ENCODE data around the gene ATL1.
A peak's percentile ranks its signal among the peaks of the same experiment; 100 is the strongest.
"Not testable (repeated sequence)": the region's sequence is repeated elsewhere in the genome, so short reads cannot be mapped to it uniquely, and the experiment has no call there.

Gene ATL1

GRCh38 chr14:50664579-50664978, 104.6 kb downstream of the ATL1 start:
- not testable (repeated sequence) for DNase-seq

- DNase-seq, result not testable (repeated sequence)
Measured at GRCh38 chr14:50665300-50665699, 105.4 kb downstream of the ATL1 start.

- no peak for DNase-seq
Measured at GRCh38 chr14:50666772-50667683, 107.1 kb downstream of the ATL1 start.

GRCh38 chr14:50667684-50667995, 107.7 kb downstream of the ATL1 start:
- peak; percentile 24 for DNase-seq

- DNase-seq, result peak; percentile 53
Measured at GRCh38 chr14:50667996-50668825, 108.3 kb downstream of the ATL1 start, which contains the start of gene SAV1. Gene SAV1 (minus strand): TSS chr14:50668306. CDS start chr14:50667967, 339 bp downstream.

- DNase-seq, result no peak
Measured at GRCh38 chr14:50668826-50669143, 108.8 kb downstream of the ATL1 start.

GRCh38 chr14:50669441-50669986, 109.6 kb downstream of the ATL1 start:
- DNase-seq, result no peak

- no peak for DNase-seq
Measured at GRCh38 chr14:50670196-50670865, 110.4 kb downstream of the ATL1 start.

GRCh38 chr14:50670866-50671256, 110.9 kb downstream of the ATL1 start:
- no peak for DNase-seq

- no peak for DNase-seq
Measured at GRCh38 chr14:50675597-50675996, 115.7 kb downstream of the ATL1 start.

- DNase-seq, result no peak
Measured at GRCh38 chr14:50676814-50677516, 117.0 kb downstream of the ATL1 start.

GRCh38 chr14:50677527-50678063, 117.7 kb downstream of the ATL1 start:
- DNase-seq, result no peak

- no peak for DNase-seq
Measured at GRCh38 chr14:50678163-50678562, 118.2 kb downstream of the ATL1 start.

GRCh38 chr14:50679674-50680073, 119.7 kb downstream of the ATL1 start:
- DNase-seq, result no peak
